ENCODE results near the gene SMYD5.

- TF ChIP-seq, protein P1, sequence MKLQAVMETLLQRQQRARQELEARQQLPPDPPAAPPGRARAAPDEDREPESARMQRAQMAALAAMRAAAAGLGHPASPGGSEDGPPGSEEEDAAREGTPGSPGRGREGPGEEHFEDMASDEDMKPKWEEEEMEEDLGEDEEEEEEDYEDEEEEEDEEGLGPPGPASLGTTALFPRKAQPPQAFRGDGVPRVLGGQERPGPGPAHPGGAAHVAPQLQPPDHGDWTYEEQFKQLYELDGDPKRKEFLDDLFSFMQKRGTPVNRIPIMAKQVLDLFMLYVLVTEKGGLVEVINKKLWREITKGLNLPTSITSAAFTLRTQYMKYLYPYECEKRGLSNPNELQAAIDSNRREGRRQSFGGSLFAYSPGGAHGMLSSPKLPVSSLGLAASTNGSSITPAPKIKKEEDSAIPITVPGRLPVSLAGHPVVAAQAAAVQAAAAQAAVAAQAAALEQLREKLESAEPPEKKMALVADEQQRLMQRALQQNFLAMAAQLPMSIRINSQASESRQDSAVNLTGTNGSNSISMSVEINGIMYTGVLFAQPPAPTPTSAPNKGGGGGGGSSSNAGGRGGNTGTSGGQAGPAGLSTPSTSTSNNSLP (IDR thresholded peaks at IDR 0.05; ENCODE audit: borderline replicate concordance, low read depth, low read length): no peak
- no peak for TF ChIP-seq TRIM25 (IDR thresholded peaks at IDR 0.05; ENCODE audit: borderline replicate concordance)
- TF ChIP-seq, protein P2, sequence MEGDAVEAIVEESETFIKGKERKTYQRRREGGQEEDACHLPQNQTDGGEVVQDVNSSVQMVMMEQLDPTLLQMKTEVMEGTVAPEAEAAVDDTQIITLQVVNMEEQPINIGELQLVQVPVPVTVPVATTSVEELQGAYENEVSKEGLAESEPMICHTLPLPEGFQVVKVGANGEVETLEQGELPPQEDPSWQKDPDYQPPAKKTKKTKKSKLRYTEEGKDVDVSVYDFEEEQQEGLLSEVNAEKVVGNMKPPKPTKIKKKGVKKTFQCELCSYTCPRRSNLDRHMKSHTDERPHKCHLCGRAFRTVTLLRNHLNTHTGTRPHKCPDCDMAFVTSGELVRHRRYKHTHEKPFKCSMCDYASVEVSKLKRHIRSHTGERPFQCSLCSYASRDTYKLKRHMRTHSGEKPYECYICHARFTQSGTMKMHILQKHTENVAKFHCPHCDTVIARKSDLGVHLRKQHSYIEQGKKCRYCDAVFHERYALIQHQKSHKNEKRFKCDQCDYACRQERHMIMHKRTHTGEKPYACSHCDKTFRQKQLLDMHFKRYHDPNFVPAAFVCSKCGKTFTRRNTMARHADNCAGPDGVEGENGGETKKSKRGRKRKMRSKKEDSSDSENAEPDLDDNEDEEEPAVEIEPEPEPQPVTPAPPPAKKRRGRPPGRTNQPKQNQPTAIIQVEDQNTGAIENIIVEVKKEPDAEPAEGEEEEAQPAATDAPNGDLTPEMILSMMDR (IDR thresholded peaks at IDR 0.05 in 2 of 3, conservative IDR thresholded peaks at IDR 0.05 in 1 of 3; ENCODE audit: insufficient read depth in 2 of 3, low read depth in 1 of 3, low read length in 3 of 3): no peak
- no peak for TF ChIP-seq POU5F1 (IDR thresholded peaks at IDR 0.05; ENCODE audit: borderline replicate concordance, low read depth, low read length, partially characterized antibody)
These were observed 32.8 kb downstream of the SMYD5 start for GRCh38 chr2:73246850-73247249.

Data from K562 (cell line).